ENCODE results near the gene ANK3. TPM values are rescaled to one million over a fixed set of nuclear protein-coding genes. Genes with fewer than 3 reads are reported as not detected.

The ANK3 gene
- total and polyA plus RNA-seq, 7 donors, result 10.8 to 86.7 (median 42.5) TPM

DNA sequence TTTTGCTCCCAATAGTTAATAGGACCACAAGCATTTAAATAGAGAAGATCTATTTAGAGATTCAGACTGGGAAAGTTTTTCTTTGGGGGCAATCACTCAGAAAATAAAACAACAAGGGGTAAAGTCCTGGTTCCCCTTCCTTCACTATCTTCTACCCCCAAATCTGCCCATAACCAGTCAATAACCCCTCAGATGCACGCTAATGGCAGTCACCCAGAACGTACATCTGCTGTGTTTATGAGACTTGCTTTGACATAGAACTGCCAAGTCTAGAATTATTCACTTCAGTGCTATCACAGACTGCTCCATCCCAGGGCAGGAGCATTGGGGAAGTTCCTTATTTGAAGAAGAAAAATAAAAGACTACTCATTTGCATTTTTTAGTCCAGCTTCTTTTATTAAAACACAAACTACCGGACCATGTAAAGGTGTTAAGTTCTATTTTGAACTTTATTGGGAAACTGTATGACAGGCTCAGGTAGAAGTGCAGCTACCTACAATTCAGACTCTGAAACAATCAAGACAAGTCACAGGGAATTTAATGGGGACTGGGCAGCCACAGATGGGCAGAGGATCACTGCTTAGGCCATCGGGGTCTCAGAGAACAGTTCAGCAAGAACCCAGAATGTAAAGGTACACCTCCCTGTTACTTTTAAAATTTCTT, 38.4 kb downstream of the ANK3 start:
- intact Hi-C loops (cut with DNase I), result no loop called here
- 54 to 55% methylated on average over 4 of the region's 4 CpGs for WGBS, 2 donors

DNA sequence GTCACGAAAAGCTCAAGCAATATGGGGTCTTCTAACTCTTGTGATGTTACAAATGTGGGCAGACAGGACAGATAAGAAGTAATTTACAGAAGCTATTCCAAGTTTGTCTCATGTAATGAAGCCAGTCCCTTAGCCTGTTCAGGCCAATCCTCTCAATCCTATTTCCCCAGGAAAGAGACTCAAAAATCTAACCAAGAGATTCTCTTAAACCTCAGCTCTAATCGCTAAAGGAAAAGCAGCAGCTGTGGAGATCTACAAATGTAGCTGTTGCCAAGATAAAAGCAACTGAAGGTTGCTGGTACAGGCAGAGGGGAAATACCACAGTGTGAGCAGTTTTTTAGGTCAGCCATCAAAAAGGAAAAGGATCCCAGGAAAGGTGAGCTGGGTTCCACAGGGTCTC, 39.3 kb downstream of the ANK3 start:
- TF ChIP-seq POLR2A (IDR thresholded peaks at IDR 0.05), result no peak
- no peak for TF ChIP-seq POLR2AphosphoS5 (IDR thresholded peaks at IDR 0.05)
- TF ChIP-seq EP300 (IDR thresholded peaks at IDR 0.05), result no peak
- peak overlapping the region in 3 of 4 donors; percentile 16 to 45 (median 45) for H3K27ac ChIP-seq

More for the DNA sequence above, 38.4 kb downstream of the ANK3 start:
- no peak overlapping the region for H3K4me3 ChIP-seq
- TF ChIP-seq, protein P1, sequence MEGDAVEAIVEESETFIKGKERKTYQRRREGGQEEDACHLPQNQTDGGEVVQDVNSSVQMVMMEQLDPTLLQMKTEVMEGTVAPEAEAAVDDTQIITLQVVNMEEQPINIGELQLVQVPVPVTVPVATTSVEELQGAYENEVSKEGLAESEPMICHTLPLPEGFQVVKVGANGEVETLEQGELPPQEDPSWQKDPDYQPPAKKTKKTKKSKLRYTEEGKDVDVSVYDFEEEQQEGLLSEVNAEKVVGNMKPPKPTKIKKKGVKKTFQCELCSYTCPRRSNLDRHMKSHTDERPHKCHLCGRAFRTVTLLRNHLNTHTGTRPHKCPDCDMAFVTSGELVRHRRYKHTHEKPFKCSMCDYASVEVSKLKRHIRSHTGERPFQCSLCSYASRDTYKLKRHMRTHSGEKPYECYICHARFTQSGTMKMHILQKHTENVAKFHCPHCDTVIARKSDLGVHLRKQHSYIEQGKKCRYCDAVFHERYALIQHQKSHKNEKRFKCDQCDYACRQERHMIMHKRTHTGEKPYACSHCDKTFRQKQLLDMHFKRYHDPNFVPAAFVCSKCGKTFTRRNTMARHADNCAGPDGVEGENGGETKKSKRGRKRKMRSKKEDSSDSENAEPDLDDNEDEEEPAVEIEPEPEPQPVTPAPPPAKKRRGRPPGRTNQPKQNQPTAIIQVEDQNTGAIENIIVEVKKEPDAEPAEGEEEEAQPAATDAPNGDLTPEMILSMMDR (IDR thresholded peaks at IDR 0.05), result no peak
- TF ChIP-seq POLR2AphosphoS5 (IDR thresholded peaks at IDR 0.05), result no peak
- no peak for TF ChIP-seq POLR2A (IDR thresholded peaks at IDR 0.05)
- TF ChIP-seq EP300 (IDR thresholded peaks at IDR 0.05), result no peak
- H3K4me1 ChIP-seq, result peaks cover 0 to 10% (median 4%) of the 10 kb centered on the region in 4 donors
- H3K27me3 ChIP-seq, result no peaks in the 10 kb centered on the region
- no peaks in the 10 kb centered on the region for H3K9me3 ChIP-seq
- H3K36me3 ChIP-seq, result no peaks in the 10 kb centered on the region
- H3K27ac ChIP-seq, result no peak overlapping the region
- no peak for DNase-seq

DNA sequence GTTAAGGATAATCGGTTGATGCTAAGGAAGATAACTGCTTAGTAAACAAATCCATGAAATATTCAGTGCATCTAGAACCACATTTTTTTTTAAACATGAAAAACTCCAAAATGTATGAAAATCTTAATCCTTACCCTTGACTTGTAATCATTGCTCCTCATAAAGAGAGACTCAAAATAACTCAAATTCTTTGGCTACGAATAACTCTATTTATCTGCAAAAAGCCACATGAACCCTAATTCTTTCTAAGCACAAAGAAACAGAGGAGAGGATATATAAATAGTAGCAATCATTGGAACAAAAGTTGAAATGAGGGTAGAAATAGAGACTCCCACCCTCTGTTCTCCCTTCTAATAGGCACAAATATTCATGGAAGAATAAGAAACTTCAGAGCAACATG, 40.2 kb downstream of the ANK3 start:
- TF ChIP-seq, protein P1 (IDR thresholded peaks at IDR 0.05), result no peak
- H3K27ac ChIP-seq, result peak overlapping the region in 1 of 4 donors; percentile 45
- no peak overlapping the region for H3K4me3 ChIP-seq
- peaks cover 0 to 10% (median 4%) of the 10 kb centered on the region in 4 donors for H3K4me1 ChIP-seq
- H3K27me3 ChIP-seq, result no peaks in the 10 kb centered on the region
- 82 to 85% methylated on average over 2 of the region's 2 CpGs for WGBS, 2 donors
- no peaks in the 10 kb centered on the region for H3K9me3 ChIP-seq
- DNase-seq, result no peak
- no peaks in the 10 kb centered on the region for H3K36me3 ChIP-seq
- intact Hi-C loops (cut with DNase I), result no loop called here

More for the DNA sequence above, 39.3 kb downstream of the ANK3 start:
- H3K4me1 ChIP-seq, result peaks cover 0 to 10% (median 4%) of the 10 kb centered on the region in 4 donors
- no peak overlapping the region for H3K4me3 ChIP-seq
- H3K9me3 ChIP-seq, result no peaks in the 10 kb centered on the region
- no peaks in the 10 kb centered on the region for H3K27me3 ChIP-seq
- intact Hi-C loops (cut with DNase I), result no loop called here
- no peak for DNase-seq
- no peaks in the 10 kb centered on the region for H3K36me3 ChIP-seq
- 75 to 83% methylated on average over 2 of the region's 2 CpGs for WGBS, 2 donors

DNA sequence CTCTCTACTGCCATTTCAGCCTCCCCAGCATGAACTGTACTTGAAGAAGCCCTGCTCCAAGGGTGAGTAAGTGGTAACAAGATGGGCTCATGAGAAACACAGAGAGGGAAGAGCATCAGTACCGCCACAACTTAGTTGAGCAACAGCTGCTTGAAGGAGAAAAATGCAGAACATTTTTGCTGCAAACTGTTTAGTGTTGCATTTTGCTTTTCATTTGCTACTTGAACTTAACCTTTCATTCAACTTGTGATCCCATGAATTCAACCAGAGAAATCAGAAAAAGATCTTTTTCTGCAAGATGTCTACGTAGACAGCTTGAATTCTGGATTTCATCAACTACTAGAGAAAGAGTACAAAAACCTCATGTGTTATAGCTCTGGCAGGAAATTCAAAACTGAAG, 40.7 kb downstream of the ANK3 start:
- H3K27me3 ChIP-seq, result no peaks in the 10 kb centered on the region
- WGBS, 2 donors, result 85 to 86% methylated on average over 2 of the region's 2 CpGs
- peaks cover 0 to 10% (median 4%) of the 10 kb centered on the region in 4 donors for H3K4me1 ChIP-seq
- no peaks in the 10 kb centered on the region for H3K9me3 ChIP-seq
- TF ChIP-seq POLR2A (IDR thresholded peaks at IDR 0.05), result no peak
- TF ChIP-seq POLR2AphosphoS5 (IDR thresholded peaks at IDR 0.05), result peak in 1 of 4 donors; percentile 17
- H3K36me3 ChIP-seq, result no peaks in the 10 kb centered on the region
- H3K27ac ChIP-seq, result peak overlapping the region in 2 of 4 donors; percentile 4 to 28
- DNase-seq, result no peak
- H3K4me3 ChIP-seq, result no peak overlapping the region
- intact Hi-C loops (cut with DNase I), result no loop called here

DNA sequence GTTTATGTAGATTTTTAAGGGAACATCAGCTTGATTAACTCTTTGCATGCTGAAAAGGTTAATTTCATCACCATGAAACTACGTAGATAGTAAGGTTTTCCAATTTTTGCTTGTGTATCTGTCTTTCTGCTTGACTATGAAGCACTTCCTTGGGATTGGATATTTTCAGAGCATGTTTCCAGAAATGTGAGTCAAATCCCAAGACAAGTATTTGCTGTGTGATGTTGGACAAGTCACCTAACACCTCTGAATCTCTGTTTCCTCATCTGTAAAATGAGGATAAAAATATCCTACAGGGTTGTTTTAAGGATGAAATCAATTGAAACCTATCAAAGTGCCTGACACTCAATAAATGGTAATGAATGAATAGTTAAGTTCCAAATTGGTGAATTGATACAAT, 42.4 kb downstream of the ANK3 start:
- intact Hi-C loops (cut with DNase I), result no loop called here
- TF ChIP-seq EP300 (IDR thresholded peaks at IDR 0.05) (no peak), POLR2AphosphoS5 (IDR thresholded peaks at IDR 0.05) (no peak), POLR2A (IDR thresholded peaks at IDR 0.05) (no peak)
- TF ChIP-seq, protein P1 (IDR thresholded peaks at IDR 0.05), result no peak
- Histone ChIP-seq H3K4me3 (no peak overlapping the region), H3K27ac (no peak overlapping the region), H3K27me3 (no peaks in the 10 kb centered on the region), H3K9me3 (no peaks in the 10 kb centered on the region), H3K36me3 (no peaks in the 10 kb centered on the region), H3K4me1 (peaks cover 0 to 10% (median 4%) of the 10 kb centered on the region in 4 donors)
- no peak for DNase-seq
- WGBS, 2 donors, result 96 to 99% methylated on average over 1 of the region's 1 CpG

DNA sequence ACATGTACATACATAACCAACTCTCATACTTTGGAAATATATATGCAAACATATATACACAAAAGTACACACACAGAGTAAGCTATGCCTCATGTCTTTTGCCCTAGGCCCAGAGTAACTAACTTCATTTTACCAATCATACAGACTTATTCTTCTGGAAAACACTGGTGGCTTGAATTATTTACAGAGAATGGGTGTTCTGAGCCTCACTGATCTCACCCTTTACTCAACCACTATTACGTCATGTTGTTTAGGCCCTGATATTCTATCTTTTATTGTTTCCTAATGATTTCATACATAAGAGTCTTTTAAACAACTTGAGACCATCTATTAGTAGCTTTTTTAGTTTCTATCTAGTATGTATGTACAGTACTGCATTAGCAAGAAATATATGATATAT, 43.0 kb downstream of the ANK3 start:
- no peak overlapping the region for H3K27ac ChIP-seq
- H3K4me3 ChIP-seq, result no peak overlapping the region
- TF ChIP-seq POLR2AphosphoS5 (IDR thresholded peaks at IDR 0.05) (no peak), POLR2A (IDR thresholded peaks at IDR 0.05) (no peak), EP300 (IDR thresholded peaks at IDR 0.05) (no peak)
- TF ChIP-seq, protein P1 (IDR thresholded peaks at IDR 0.05), result no peak
- intact Hi-C loops (cut with DNase I), result no loop called here
- DNase-seq, result no peak
- no peaks in the 10 kb centered on the region for H3K27me3 ChIP-seq
- peaks cover 0 to 10% (median 4%) of the 10 kb centered on the region in 4 donors for H3K4me1 ChIP-seq
- WGBS, 2 donors, result 92 to 98% methylated on average over 1 of the region's 1 CpG
- H3K9me3 ChIP-seq, result no peaks in the 10 kb centered on the region
- no peaks in the 10 kb centered on the region for H3K36me3 ChIP-seq

All from sigmoid colon (tissue), 7 donors.